GM19328 (cell line): Measurements from ENCODE around the gene GDPD4.

Experiments used
- ATAC-seq: cut with Tn5 transposase; IDR thresholded peaks from one replicate; pipeline ENCODE4 v1.9.1; 2021; ENCODE audit warnings: mild to moderate bottlenecking, moderate library complexity; ENCODE audit not compliant: unreplicated experiment

The GDPD4 gene

DNA sequence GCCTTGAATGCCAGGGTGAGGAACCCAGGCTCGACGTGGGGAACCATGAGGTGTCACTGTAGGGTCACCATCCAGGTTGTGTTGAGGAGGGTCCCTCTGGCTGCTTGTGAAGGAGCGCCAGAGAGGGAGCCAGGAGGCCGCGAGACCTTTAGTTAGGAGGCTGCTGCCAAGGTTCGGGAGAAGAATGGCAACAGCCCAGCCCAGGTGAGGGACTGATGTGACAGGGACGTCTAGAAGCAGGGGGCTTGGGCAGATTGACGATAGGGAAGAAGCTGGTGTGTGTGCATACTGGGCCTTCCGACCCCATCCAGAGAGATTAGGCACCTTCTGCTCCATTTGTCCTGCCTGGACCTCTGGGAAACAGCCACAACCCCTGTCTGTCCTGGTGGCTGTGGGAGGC, 124.5 kb downstream of the GDPD4 start:
- ATAC-seq, result no peak

- ATAC-seq, result no peak
Measured at GRCh38 chr11:77175869-77176539, 125.5 kb downstream of the GDPD4 start.

DNA sequence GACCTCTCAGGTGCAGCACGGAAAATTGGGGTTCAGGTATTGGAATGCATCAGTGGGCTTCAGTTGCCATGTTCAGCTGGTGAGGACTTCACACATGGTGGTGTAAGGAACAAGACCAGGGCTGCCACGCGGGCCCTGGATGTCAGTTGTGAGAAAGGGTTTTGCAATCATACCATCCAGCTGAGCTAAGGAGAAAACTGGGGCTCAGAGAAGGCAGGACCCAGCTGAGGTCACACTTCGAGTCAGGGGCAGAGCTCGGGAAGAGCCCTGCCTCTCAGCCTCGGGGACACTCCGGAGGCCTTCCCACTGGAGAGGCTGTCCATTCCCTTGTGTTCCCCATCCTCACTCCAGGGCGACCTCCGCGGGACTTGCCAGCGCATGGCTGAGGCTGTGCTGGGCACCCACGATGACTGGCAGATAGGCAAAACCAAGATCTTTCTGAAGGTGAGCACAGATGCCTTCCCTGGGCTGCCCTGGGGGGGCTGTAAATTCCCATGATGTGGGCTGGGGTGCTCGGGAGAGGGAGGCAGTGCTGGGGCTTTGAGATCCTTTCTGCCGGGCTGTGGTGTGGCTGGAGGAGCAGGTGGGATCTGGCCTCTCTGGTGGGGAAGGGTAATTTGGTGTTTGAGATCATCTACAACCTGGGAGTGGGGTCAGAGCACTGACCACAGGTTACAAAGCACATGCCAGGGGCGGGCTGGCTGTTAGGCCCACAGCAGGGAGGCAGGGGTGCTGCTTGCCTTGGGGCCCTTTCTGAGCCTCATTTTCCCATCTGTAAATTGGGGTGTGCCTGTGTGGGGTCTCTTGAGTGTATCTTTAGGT, 126.3 kb downstream of the GDPD4 start:
- no peak for ATAC-seq

DNA sequence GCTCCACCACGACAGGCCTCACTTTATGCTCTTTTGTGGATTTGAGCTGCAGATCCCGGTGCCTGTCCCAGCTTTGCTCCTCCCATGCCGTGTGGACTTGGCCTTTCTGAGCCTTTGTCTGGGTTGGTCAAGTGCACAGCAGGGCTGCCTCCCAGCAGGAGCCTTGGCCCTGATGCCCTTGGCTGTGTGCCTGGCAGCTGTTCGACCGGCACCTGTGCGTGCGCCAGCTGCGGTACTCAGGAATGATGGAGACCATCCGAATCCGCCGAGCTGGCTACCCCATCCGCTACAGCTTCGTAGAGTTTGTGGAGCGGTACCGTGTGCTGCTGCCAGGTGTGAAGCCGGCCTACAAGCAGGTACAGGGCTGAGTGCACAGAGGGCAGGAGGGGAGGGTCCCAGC, 126.9 kb downstream of the GDPD4 start:
- ATAC-seq, result no peak

DNA sequence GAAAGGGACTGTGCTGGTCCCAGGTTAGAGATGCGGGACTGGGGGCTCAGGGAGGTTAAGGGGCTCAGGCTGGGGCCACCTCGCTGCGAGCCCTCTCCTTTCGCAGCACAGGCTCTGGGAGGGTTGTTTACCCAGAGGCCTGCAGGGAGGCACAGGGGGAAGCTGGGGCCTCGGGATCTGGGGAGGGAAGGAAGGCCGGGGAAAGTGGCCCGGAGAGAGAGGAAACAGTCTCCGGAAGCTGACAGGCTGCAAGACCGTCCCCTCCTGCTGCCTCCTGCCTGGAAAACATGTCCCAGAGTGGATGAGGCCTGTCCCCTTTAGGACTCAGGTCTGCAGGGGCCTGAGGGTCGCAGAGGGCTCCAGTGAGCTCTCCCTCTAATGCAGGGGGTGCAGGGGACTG, 128.0 kb downstream of the GDPD4 start:
- ATAC-seq, result no peak

- no peak for ATAC-seq
Measured at GRCh38 chr11:77172666-77172982, 128.9 kb downstream of the GDPD4 start.

- no peak for ATAC-seq
Measured at GRCh38 chr11:77171885-77172665, 129.4 kb downstream of the GDPD4 start.

DNA sequence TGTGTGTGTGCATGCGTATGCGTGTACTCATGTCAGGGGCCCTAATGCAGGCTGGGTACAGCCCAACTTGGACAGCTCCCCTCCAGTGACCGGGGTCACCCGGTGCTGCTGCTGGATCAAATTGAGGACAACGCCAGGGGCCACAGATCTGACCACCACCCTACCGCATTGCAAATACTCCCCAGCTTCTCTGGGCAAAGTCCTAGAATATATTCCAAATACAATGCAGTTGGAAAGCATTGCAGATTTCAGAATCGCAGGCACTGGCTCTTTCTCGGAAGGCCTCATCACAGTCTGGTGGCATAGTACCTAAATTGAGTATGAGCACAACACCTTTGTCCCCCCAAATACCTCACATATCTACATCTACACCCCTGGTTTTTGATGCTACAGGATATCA, 130.2 kb downstream of the GDPD4 start:
- ATAC-seq, result no peak

DNA sequence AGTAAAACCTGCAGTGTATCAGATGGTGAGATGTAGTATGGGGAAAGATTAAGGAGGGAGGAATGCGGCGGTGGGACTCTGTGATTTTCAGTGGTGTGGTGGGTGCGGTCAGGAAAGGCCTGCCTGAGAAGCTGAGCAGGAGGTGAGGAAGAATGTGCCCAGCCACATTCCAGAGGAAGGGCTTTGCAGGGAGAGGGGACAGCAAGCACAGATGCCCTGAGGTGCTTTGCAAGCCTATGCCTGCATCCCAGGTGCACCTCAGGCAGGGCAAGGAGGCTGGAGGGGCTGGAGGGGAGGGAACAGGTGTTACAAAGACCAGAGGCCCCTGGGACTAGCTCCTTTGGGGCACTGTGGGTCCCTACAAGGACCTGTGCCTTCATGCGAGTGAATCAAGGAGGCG, 131.4 kb downstream of the GDPD4 start:
- ATAC-seq, result no peak

- no peak for ATAC-seq
Measured at GRCh38 chr11:77167791-77168190, 133.7 kb downstream of the GDPD4 start.

DNA sequence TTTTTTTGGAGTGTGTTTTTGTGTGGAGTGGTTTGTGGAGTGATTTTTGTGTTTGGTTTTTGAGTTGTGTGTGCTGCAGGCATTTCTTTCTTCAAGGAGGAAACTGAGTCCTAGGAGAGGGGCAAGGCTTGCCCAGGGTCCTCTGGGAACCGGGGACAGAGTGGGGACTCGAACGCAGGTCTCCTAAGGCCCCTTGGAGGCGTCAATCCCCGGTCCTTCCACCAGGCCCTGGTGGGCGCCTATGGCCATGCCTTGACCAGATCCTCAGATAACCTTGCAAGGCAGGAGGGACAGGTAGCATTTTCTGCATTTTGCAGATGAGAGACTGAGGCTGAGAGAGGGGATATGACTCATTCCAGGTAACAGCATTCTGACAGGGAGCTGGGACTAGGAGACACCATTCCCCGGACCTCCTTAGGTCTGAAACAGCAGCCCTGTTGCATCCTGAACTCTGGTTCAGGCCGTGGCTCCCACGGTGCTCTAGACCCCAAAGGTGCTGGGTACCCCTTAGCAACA, 134.3 kb downstream of the GDPD4 start:
- no peak for ATAC-seq
